PC-3 (cell line): ENCODE data around the gene TCERG1L.

ENCODE experiments used
- EZH2 ChIP-seq: fragments of 300-600 bp; sonication (generic); IDR thresholded peaks from one replicate; pipeline ENCODE4 v1.6.1; 2017; ENCODE audit warnings: antibody characterized with exemption, mild to moderate bottlenecking, low read length; ENCODE audit not compliant: unreplicated experiment
- EZH2phosphoT487 ChIP-seq: fragments of 300-600 bp; sonication (generic); IDR thresholded peaks from 2 replicates; pipeline ENCODE4 v1.6.1; 2018; ENCODE audit warnings: mild to moderate bottlenecking, antibody characterized with exemption, low read length, borderline replicate concordance
- TF ChIP-seq, protein P1 (sequence below): fragments of 300-600 bp; sonication (generic); conservative IDR thresholded peaks from 2 replicates; pipeline ENCODE4 v1.5.1; 2017; ENCODE audit warnings: antibody characterized with exemption, low read depth, mild to moderate bottlenecking, low read length

DNA sequence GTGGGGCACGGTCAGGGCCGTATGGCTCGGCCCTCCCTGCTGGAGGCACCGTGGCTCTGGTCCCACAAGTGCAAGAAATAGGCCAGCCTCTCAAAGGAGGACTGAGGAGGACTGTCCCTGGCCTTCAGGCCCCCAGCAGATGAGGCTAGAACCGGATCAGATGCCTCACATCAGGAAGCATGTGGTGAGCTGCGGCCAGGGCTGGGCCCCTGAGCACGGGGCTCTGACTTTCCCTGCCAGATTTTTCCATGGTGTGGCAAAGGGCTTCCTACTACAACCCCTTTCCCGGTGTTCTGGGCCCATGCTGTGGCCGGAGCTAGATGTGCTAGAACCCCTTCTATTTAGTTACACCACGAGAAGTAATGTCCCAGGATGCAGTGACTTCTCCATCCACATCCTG is 100.4 kb downstream of the TCERG1L start:
- no peak for TF ChIP-seq EZH2
- TF ChIP-seq, protein P1, sequence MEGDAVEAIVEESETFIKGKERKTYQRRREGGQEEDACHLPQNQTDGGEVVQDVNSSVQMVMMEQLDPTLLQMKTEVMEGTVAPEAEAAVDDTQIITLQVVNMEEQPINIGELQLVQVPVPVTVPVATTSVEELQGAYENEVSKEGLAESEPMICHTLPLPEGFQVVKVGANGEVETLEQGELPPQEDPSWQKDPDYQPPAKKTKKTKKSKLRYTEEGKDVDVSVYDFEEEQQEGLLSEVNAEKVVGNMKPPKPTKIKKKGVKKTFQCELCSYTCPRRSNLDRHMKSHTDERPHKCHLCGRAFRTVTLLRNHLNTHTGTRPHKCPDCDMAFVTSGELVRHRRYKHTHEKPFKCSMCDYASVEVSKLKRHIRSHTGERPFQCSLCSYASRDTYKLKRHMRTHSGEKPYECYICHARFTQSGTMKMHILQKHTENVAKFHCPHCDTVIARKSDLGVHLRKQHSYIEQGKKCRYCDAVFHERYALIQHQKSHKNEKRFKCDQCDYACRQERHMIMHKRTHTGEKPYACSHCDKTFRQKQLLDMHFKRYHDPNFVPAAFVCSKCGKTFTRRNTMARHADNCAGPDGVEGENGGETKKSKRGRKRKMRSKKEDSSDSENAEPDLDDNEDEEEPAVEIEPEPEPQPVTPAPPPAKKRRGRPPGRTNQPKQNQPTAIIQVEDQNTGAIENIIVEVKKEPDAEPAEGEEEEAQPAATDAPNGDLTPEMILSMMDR: no peak
- TF ChIP-seq EZH2phosphoT487: no peak
